Activated CD4-positive, alpha-beta memory T cell treated with anti-CD3 and anti-CD28 coated beads for 36 hours (primary cell): Measurements from ENCODE around the gene LAMTOR1. TPM values are rescaled to one million over a fixed set of nuclear protein-coding genes. Genes with fewer than 3 reads are reported as not detected.
"Not testable (repeated sequence)": the region's sequence is repeated elsewhere in the genome, so short reads cannot be mapped to it uniquely, and the experiment has no call there.

Experiments
- CTCF ChIA-PET: fragments of 350-600 bp; sonication (Branson Sonifier 250); formaldehyde crosslinking; loops from one replicate; lab custom pipeline; 2021; ENCODE audit warnings: antibody characterized with exemption, inconsistent platforms; lab: Charles Lee
- POLR2A ChIA-PET: fragments of 350-600 bp; sonication (Branson Sonifier 250); formaldehyde crosslinking; loops from one replicate; lab custom pipeline; 2021; ENCODE audit warnings: antibody characterized with exemption; lab: Charles Lee
- DNase-seq: peaks from one replicate; pipeline ENCODE4 v3.0.0-alpha.2; 2020
- H3K27ac Mint-ChIP-seq: one replicate; pipeline ENCODE4 v1.8.0; 2021; ENCODE audit warnings: mixed read lengths
- H3K27me3 Mint-ChIP-seq: one replicate; pipeline ENCODE4 v1.8.0; 2021; ENCODE audit warnings: mixed read lengths
- H3K36me3 Mint-ChIP-seq: one replicate; pipeline ENCODE4 v1.8.0; 2021; ENCODE audit warnings: mixed read lengths
- H3K4me1 Mint-ChIP-seq: one replicate; pipeline ENCODE4 v1.8.0; 2021; ENCODE audit warnings: low read depth, mixed read lengths
- H3K4me3 Mint-ChIP-seq: one replicate; pipeline ENCODE4 v1.8.0; 2021; ENCODE audit warnings: mild to moderate bottlenecking, mixed read lengths
- H3K9me3 Mint-ChIP-seq: one replicate; pipeline ENCODE4 v1.8.0; 2021; ENCODE audit warnings: mixed read lengths
- intact Hi-C: fragments of 100-400 bp; cut with micrococcal nuclease; formaldehyde crosslinking; loops from one replicate; pipeline ENCODE4 v1.15.1; 2023
- total RNA-seq, 2 experiments: library from RNA; stranded (reverse); gene quantifications; one replicate each; pipeline ENCODE4 v1.2.3, GENCODE V29; 2021

Gene LAMTOR1
- total RNA-seq, 2 experiments from 2014 or later, result 54.3 to 56.2 TPM

- ChIA-PET CTCF (interaction anchor here (1.4 to 2.0 kb wide), 2 partner anchors 112 to 294 kb away, joined by 4 to 9 read pairs; no protein-coding TSS in a partner anchor), POLR2A (no interaction called here)
- no peaks in the 10 kb centered on the region for H3K36me3 Mint-ChIP-seq
- H3K27ac Mint-ChIP-seq, result no peak overlapping the region
- H3K4me3 Mint-ChIP-seq, result no peak overlapping the region
- no peaks in the 10 kb centered on the region for H3K9me3 Mint-ChIP-seq
- peaks cover 16% of the 10 kb centered on the region for H3K4me1 Mint-ChIP-seq
- intact Hi-C loops, result no loop called here
- H3K27me3 Mint-ChIP-seq, result peaks cover 16% of the 10 kb centered on the region
- DNase-seq, result no peak
Observed at GRCh38 chr11:72136684-72137262, 33.7 kb upstream of the LAMTOR1 start.

- no peak overlapping the region for H3K4me3 Mint-ChIP-seq
- DNase-seq, result no peak
- peaks cover 13% of the 10 kb centered on the region for H3K27me3 Mint-ChIP-seq
- no peaks in the 10 kb centered on the region for H3K9me3 Mint-ChIP-seq
- intact Hi-C loops, result no loop called here
- H3K27ac Mint-ChIP-seq, result no peak overlapping the region
- POLR2A ChIA-PET, result no interaction called here
- H3K4me1 Mint-ChIP-seq, result peaks cover 9% of the 10 kb centered on the region
- CTCF ChIA-PET, result no interaction called here
- H3K36me3 Mint-ChIP-seq, result no peaks in the 10 kb centered on the region
Observed at GRCh38 chr11:72135891-72136683, 33.0 kb upstream of the LAMTOR1 start.

GRCh38 chr11:72135473-72135872 is 32.4 kb upstream of the LAMTOR1 start, which contains the start of gene FOLR3:
Gene FOLR3, plus strand, starts transcription at chr11:72135725. Its CDS starts 228 bp downstream, at chr11:72135953.
- CTCF ChIA-PET, result interaction anchor here (1.3 kb wide), 1 partner anchor 8 kb away, joined by 6 read pairs; no protein-coding TSS in a partner anchor
- H3K36me3 Mint-ChIP-seq, DNase-seq, H3K4me1 Mint-ChIP-seq, H3K4me3 Mint-ChIP-seq, POLR2A ChIA-PET, intact Hi-C loops, H3K9me3 Mint-ChIP-seq, H3K27ac Mint-ChIP-seq: not testable (repeated sequence)
- peaks cover 13% of the 10 kb centered on the region for H3K27me3 Mint-ChIP-seq

- ChIA-PET POLR2A (no interaction called here), CTCF (interaction anchor here (1.2 to 1.5 kb wide), 2 partner anchors 11 to 107 kb away, joined by 3 to 5 read pairs; no protein-coding TSS in a partner anchor)
- H3K4me3 Mint-ChIP-seq, result no peak overlapping the region
- H3K4me1 Mint-ChIP-seq, result peaks cover 1% of the 10 kb centered on the region
- peaks cover 16% of the 10 kb centered on the region for H3K9me3 Mint-ChIP-seq
- intact Hi-C loops, result no loop called here
- DNase-seq, result no peak
- H3K27ac Mint-ChIP-seq, result no peak overlapping the region
- peaks cover 11% of the 10 kb centered on the region for H3K36me3 Mint-ChIP-seq
- H3K27me3 Mint-ChIP-seq, result peaks cover 19% of the 10 kb centered on the region
Observed at GRCh38 chr11:72132646-72133045, 29.5 kb upstream of the LAMTOR1 start.

GRCh38 chr11:72129381-72129780 is 26.3 kb upstream of the LAMTOR1 start:
- H3K4me1 Mint-ChIP-seq, result no peaks in the 10 kb centered on the region
- ChIA-PET POLR2A (no interaction called here), CTCF (interaction anchor here (0.6 to 1.6 kb wide), 2 partner anchors 14 to 148 kb away, joined by 3 to 6 read pairs; no protein-coding TSS in a partner anchor)
- no peak overlapping the region for H3K27ac Mint-ChIP-seq
- H3K27me3 Mint-ChIP-seq, result peaks cover 19% of the 10 kb centered on the region
- DNase-seq, result no peak
- H3K9me3 Mint-ChIP-seq, result peaks cover 22% of the 10 kb centered on the region
- intact Hi-C loops, result no loop called here
- H3K36me3 Mint-ChIP-seq, result peaks cover 11% of the 10 kb centered on the region
- H3K4me3 Mint-ChIP-seq, result no peak overlapping the region

- intact Hi-C loops, result no loop called here
- no peak overlapping the region for H3K4me3 Mint-ChIP-seq
- peaks cover 13% of the 10 kb centered on the region for H3K27me3 Mint-ChIP-seq
- no peaks in the 10 kb centered on the region for H3K4me1 Mint-ChIP-seq
- no peak overlapping the region for H3K27ac Mint-ChIP-seq
- ChIA-PET CTCF (interaction anchor here (4.4 kb wide), 1 partner anchor 16 kb away, joined by 21 read pairs; no protein-coding TSS in a partner anchor), POLR2A (no interaction called here)
- H3K36me3 Mint-ChIP-seq, result peaks cover 11% of the 10 kb centered on the region
- H3K9me3 Mint-ChIP-seq, result peaks cover 22% of the 10 kb centered on the region
- DNase-seq, result no peak
Observed at GRCh38 chr11:72127923-72128322, 24.8 kb upstream of the LAMTOR1 start.

- POLR2A ChIA-PET, result no interaction called here
- H3K4me1 Mint-ChIP-seq, result no peaks in the 10 kb centered on the region
- H3K27ac Mint-ChIP-seq, result no peak overlapping the region
- CTCF ChIA-PET, result interaction anchor here (4.4 kb wide), 1 partner anchor 18 kb away, joined by 21 read pairs; no protein-coding TSS in a partner anchor
- H3K4me3 Mint-ChIP-seq, result no peak overlapping the region
- DNase-seq, result no peak
- H3K27me3 Mint-ChIP-seq, result peaks cover 9% of the 10 kb centered on the region
- peaks cover 11% of the 10 kb centered on the region for H3K36me3 Mint-ChIP-seq
- H3K9me3 Mint-ChIP-seq, result peaks cover 22% of the 10 kb centered on the region
- intact Hi-C loops, result no loop called here
Observed at GRCh38 chr11:72125956-72126355, 22.9 kb upstream of the LAMTOR1 start.

GRCh38 chr11:72124046-72124445 is 20.9 kb upstream of the LAMTOR1 start:
- POLR2A ChIA-PET, result no interaction called here
- Mint-ChIP-seq H3K27me3 (peaks cover 5% of the 10 kb centered on the region), H3K36me3 (peaks cover 9% of the 10 kb centered on the region), H3K4me1 (no peaks in the 10 kb centered on the region), H3K9me3 (peaks cover 20% of the 10 kb centered on the region), H3K27ac (no peak overlapping the region), H3K4me3 (no peak overlapping the region)
- intact Hi-C loops, result no loop called here
- DNase-seq, result no peak
- CTCF ChIA-PET, result no interaction called here

GRCh38 chr11:72123117-72123653 is 20.1 kb upstream of the LAMTOR1 start:
- Mint-ChIP-seq H3K9me3 (peaks cover 11% of the 10 kb centered on the region), H3K4me3 (no peak overlapping the region), H3K36me3 (peaks cover 2% of the 10 kb centered on the region), H3K4me1 (no peaks in the 10 kb centered on the region), H3K27me3 (no peaks in the 10 kb centered on the region), H3K27ac (no peak overlapping the region)
- intact Hi-C loops, result no loop called here
- DNase-seq, result no peak
- ChIA-PET CTCF (interaction anchor here (0.7 kb wide), 1 partner anchor 20 kb away, joined by 4 read pairs; no protein-coding TSS in a partner anchor), POLR2A (interaction anchor here (0.9 kb wide), 1 partner anchor 20 kb away, joined by 3 read pairs; no protein-coding TSS in a partner anchor)

GRCh38 chr11:72122607-72123006 is 19.5 kb upstream of the LAMTOR1 start:
- peaks cover 5% of the 10 kb centered on the region for H3K9me3 Mint-ChIP-seq
- ChIA-PET CTCF (no interaction called here), POLR2A (interaction anchor here (0.9 kb wide), 1 partner anchor 21 kb away, joined by 3 read pairs; no protein-coding TSS in a partner anchor)
- no peaks in the 10 kb centered on the region for H3K27me3 Mint-ChIP-seq
- intact Hi-C loops, result no loop called here
- H3K4me1 Mint-ChIP-seq, result no peaks in the 10 kb centered on the region
- H3K27ac Mint-ChIP-seq, result no peak overlapping the region
- H3K4me3 Mint-ChIP-seq, result no peak overlapping the region
- no peak for DNase-seq
- H3K36me3 Mint-ChIP-seq, result no peaks in the 10 kb centered on the region

- no peak for DNase-seq
- no peaks in the 10 kb centered on the region for H3K36me3 Mint-ChIP-seq
- no peak overlapping the region for H3K4me3 Mint-ChIP-seq
- POLR2A ChIA-PET, result no interaction called here
- H3K9me3 Mint-ChIP-seq, result no peaks in the 10 kb centered on the region
- intact Hi-C loops, result no loop called here
- CTCF ChIA-PET, result interaction anchor here (1.1 kb wide), 1 partner anchor 23 kb away, joined by 6 read pairs; no protein-coding TSS in a partner anchor
- no peaks in the 10 kb centered on the region for H3K4me1 Mint-ChIP-seq
- H3K27ac Mint-ChIP-seq, result no peak overlapping the region
- no peaks in the 10 kb centered on the region for H3K27me3 Mint-ChIP-seq
Observed at GRCh38 chr11:72120930-72121329, 17.8 kb upstream of the LAMTOR1 start.

- Mint-ChIP-seq H3K27me3 (no peaks in the 10 kb centered on the region), H3K4me1 (no peaks in the 10 kb centered on the region), H3K36me3 (no peaks in the 10 kb centered on the region), H3K4me3 (no peak overlapping the region), H3K27ac (no peak overlapping the region), H3K9me3 (no peaks in the 10 kb centered on the region)
- intact Hi-C loops, result no loop called here
- no peak for DNase-seq
- POLR2A ChIA-PET, result no interaction called here
- CTCF ChIA-PET, result interaction anchor here (1.4 kb wide), 1 partner anchor 25 kb away, joined by 5 read pairs; no protein-coding TSS in a partner anchor
Observed at GRCh38 chr11:72119198-72119597, 16.1 kb upstream of the LAMTOR1 start.
